ENCODE results near the gene MAD1L1.

DNA sequence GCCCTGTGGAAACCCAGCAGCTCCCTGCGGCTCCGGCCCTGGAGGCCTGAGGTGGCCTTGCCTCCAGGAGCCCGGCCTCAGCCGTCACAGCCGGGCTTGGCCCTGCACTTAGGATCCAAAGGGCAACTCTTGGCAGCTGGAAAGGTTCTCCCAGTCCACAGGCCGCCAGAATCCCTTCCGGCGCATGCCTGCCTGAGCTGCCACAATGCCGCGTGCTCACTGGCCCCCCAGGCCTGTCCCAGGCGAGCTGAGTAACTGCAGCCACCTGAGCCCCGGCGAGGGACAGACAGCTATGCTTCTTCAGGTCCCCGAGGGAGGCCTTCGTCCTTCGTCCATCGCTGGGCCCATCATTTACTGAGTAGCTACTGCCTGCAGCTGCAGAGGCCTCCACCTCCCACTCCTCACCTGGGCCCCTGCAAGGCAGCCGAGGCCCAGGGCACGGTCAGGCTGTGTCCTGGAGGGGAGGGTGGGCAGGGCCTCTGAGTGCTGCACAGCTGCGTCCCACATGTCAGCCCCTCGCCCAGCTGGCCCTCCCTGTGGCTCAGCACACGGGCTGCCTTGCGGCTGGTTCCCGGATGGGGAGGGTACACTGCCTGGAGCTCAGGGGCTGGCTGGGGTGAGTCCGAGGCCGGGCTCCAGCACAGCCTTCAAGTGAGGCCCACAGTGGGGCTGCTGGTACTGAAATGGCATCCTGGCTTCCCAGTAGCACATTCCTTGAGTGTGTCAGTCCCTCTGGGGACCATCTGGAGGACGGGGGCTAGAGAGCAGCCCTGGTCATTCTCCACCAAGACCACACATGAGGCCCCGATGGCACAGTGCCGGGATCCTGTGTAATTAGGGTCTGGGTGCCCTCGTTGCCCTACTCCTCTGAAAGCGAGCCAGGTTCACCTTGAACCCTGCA is 390.2 kb downstream of the MAD1L1 start:
- TF ChIP-seq HNF4G (IDR thresholded peaks at IDR 0.05), result peak; percentile 84
- TF ChIP-seq, protein P1, sequence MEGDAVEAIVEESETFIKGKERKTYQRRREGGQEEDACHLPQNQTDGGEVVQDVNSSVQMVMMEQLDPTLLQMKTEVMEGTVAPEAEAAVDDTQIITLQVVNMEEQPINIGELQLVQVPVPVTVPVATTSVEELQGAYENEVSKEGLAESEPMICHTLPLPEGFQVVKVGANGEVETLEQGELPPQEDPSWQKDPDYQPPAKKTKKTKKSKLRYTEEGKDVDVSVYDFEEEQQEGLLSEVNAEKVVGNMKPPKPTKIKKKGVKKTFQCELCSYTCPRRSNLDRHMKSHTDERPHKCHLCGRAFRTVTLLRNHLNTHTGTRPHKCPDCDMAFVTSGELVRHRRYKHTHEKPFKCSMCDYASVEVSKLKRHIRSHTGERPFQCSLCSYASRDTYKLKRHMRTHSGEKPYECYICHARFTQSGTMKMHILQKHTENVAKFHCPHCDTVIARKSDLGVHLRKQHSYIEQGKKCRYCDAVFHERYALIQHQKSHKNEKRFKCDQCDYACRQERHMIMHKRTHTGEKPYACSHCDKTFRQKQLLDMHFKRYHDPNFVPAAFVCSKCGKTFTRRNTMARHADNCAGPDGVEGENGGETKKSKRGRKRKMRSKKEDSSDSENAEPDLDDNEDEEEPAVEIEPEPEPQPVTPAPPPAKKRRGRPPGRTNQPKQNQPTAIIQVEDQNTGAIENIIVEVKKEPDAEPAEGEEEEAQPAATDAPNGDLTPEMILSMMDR (IDR thresholded peaks at IDR 0.05; ENCODE audit: low read depth, low read length, missing input control), result peak; percentile 25
- TF ChIP-seq TAF1 (conservative IDR thresholded peaks at IDR 0.05), result no peak
- TF ChIP-seq RXRA (IDR thresholded peaks at IDR 0.05), result peak; percentile 76 to 79
- TF ChIP-seq, protein P2, sequence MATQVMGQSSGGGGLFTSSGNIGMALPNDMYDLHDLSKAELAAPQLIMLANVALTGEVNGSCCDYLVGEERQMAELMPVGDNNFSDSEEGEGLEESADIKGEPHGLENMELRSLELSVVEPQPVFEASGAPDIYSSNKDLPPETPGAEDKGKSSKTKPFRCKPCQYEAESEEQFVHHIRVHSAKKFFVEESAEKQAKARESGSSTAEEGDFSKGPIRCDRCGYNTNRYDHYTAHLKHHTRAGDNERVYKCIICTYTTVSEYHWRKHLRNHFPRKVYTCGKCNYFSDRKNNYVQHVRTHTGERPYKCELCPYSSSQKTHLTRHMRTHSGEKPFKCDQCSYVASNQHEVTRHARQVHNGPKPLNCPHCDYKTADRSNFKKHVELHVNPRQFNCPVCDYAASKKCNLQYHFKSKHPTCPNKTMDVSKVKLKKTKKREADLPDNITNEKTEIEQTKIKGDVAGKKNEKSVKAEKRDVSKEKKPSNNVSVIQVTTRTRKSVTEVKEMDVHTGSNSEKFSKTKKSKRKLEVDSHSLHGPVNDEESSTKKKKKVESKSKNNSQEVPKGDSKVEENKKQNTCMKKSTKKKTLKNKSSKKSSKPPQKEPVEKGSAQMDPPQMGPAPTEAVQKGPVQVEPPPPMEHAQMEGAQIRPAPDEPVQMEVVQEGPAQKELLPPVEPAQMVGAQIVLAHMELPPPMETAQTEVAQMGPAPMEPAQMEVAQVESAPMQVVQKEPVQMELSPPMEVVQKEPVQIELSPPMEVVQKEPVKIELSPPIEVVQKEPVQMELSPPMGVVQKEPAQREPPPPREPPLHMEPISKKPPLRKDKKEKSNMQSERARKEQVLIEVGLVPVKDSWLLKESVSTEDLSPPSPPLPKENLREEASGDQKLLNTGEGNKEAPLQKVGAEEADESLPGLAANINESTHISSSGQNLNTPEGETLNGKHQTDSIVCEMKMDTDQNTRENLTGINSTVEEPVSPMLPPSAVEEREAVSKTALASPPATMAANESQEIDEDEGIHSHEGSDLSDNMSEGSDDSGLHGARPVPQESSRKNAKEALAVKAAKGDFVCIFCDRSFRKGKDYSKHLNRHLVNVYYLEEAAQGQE (IDR thresholded peaks at IDR 0.05), result peak; percentile 51
- peak; percentile 93 to 95 for TF ChIP-seq HNF4A (conservative IDR thresholded peaks at IDR 0.05)
- TF ChIP-seq RAD21 (IDR thresholded peaks at IDR 0.05), result peak; percentile 58 to 82
- peak; percentile 90 for TF ChIP-seq SP1 (IDR thresholded peaks at IDR 0.05)
- TF ChIP-seq YY1 (IDR thresholded peaks at IDR 0.05), result peak; percentile 53
